DMS 273 treated with DMSO at 0.1 percent for 48 hours (cell line): ENCODE data around the gene STEAP3.

ENCODE experiments used
- DNase-seq: peaks from one replicate; lab custom pipeline; 2025; lab: John Stamatoyannopoulos, UW

STEAP3 gene

DNA sequence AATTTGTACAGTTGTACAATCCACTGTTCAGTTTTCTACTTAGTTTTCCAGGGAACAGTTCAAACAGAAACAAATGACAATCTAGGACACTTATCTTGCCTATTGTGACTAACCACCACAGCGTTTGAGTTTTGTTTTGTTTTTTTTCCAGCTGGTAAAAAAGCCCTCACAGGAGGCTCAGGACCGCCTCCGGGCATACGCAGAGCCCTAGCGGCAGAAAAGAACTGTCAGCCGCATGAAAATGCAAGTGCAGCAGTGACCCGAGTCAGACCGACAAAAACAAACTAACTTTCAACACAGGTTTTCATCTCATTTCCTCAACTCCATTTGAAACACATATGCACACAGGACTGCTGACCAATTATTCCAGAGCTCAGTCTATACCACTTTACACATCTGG lies 68.6 kb downstream of the STEAP3 start:
- DNase-seq, result no peak

DNA sequence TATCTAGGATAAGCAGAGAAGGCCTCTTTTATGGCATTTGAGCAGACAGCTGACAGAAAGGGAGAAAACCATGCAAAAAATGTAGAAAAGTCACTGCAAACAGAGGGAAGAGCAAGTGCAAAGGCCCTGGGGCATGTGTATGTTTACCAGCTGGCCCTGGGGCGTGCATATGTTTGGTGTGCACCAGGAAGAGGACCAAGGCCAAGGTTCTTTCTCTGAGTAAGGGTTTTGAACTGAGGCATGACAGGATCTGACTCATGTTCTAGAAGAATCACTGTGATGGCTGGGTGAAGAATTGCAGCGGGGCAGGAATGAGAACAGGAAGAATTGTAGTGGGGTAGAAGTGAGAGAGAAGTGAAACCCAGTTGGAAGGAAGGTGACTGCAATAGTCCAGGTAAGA lies 69.6 kb downstream of the STEAP3 start:
- no peak for DNase-seq

GRCh38 chr2:119293900-119294299 lies 70.3 kb downstream of the STEAP3 start:
- DNase-seq, result no peak

DNA sequence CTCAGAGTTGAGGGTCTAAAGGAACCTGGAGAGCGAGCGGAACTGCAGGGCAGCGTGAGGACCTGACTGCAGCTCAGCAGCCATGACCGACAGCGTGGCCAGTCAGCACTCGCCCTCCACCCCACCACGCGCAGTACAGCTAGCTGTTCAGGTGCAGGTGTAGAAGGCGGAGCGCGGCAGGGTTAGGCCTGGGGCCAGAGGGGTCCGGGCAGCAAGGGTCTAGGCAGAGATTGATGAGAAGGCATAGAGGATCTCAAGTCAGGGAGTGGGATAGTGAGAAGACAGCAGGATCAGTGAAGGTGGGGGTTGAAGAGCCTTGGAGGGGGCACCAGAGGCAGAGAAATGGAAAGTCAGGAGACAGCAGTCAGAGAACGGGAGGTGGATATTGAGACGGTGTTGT lies 71.0 kb downstream of the STEAP3 start:
- DNase-seq, result no peak

- DNase-seq, result no peak
Measured at GRCh38 chr2:119295688-119296375, 72.2 kb downstream of the STEAP3 start.

GRCh38 chr2:119301413-119301812 lies 77.8 kb downstream of the STEAP3 start:
- DNase-seq, result no peak

GRCh38 chr2:119304847-119305246 lies 81.2 kb downstream of the STEAP3 start:
- no peak for DNase-seq

- DNase-seq, result no peak
Measured at GRCh38 chr2:119305497-119306195, 82.0 kb downstream of the STEAP3 start.

DNA sequence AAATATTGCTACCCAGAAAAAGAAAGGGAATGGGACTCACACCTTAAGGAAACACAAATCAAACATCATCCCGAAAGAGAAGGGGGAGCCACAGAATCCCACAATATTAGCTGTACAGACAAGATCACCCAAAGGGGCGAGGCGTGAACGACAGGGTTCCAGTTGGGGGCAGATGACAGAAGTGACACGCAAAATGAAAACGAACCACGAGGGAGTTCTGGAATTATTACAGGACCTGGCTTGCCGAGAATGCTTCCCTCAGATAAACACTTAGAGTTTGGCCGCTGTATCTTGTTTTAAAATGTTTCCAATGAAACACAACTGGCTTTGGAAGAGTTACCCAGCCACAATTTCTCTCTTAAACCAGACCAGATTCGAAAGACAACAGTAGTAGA lies 82.6 kb downstream of the STEAP3 start:
- no peak for DNase-seq

GRCh38 chr2:119307419-119308140 lies 83.9 kb downstream of the STEAP3 start:
- no peak for DNase-seq

DNA sequence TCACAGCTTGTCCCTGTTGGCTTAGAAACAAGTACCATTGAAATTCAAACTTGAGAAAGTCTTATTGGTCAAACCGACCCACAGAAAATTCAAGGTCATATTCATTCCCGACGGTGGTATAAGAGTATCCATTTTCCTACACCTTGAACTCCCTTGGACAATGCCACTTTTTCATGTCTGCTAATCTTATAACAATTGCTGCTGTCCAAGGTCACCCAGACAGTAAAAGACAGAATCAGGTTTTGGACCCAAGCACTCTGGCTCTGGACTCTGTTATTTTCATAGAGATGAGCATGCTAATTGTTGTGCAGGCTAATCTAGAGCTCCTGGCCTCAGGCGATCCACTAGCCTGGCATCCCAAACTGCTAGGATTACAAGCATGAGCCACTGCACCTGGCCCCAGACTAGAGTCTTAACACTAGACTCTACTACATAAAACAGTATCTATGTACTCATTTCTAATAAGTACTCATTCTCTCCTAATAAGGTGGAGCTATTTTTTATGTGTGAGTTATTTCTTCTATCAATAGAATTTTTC lies 85.2 kb downstream of the STEAP3 start:
- DNase-seq, result no peak

DNA sequence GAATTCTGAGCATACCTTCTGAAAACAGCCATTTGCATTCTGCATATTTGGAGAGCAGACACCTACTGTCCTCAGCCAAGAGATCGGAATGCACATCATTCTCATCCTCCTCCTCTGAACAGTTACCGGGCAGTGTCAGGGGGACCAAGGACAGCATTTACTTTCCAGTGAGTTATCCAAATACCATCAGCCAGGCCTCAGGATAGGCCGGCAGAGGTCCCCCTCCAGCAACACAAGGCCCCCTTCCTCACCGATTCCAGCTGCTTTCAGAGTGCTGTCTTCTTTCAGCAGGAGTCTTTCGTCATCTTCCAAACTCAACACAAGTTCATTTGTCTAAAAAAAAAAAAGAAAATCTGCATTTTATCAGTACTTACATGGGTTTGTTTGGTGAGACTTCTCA lies 87.7 kb downstream of the STEAP3 start:
- no peak for DNase-seq

- no peak for DNase-seq
Measured at GRCh38 chr2:119311831-119312230, 88.2 kb downstream of the STEAP3 start.
